ENCODE results near the gene RAB36. TPM values are rescaled to one million over a fixed set of nuclear protein-coding genes. Genes with fewer than 3 reads are reported as not detected.

The RAB36 gene
- total RNA-seq, 1 experiment from 2014 or later: 1.4 TPM

- Histone ChIP-seq H2BK20ac (ENCODE audit: low read depth, low read length, poor library complexity, severe bottlenecking) (no peak overlapping the region), H3K79me1 (ENCODE audit: insufficient read depth, low read depth, low read length, poor library complexity, severe bottlenecking) (peaks cover 23% of the 10 kb centered on the region), H3K18ac (ENCODE audit: insufficient read length, low read depth, low read length) (no peak overlapping the region), H3K9me3 (ENCODE audit: control insufficient read depth, low read depth, low read length) (no peaks in the 10 kb centered on the region), H3K9ac (ENCODE audit: extremely low read depth, insufficient read length, low read length) (no peak overlapping the region), H4K20me1 (ENCODE audit: control insufficient read depth, insufficient read depth, insufficient read length) (no peaks in the 10 kb centered on the region), H3K23ac (ENCODE audit: insufficient read length, low read depth, low read length) (no peak overlapping the region), H3K23me2 (ENCODE audit: insufficient read length, low read depth, low read length, poor library complexity, severe bottlenecking) (no peaks in the 10 kb centered on the region), H3K14ac (ENCODE audit: insufficient read depth, low read length) (no peak overlapping the region), H3K56ac (ENCODE audit: insufficient read length, low read depth, low read length) (no peak overlapping the region), H2BK12ac (ENCODE audit: insufficient read length, low read depth, low read length) (no peak overlapping the region), H3T11ph (ENCODE audit: low read length) (no peak overlapping the region), H3K27me3 (ENCODE audit: insufficient read depth, low read length) (no peaks in the 10 kb centered on the region), H2BK120ac (ENCODE audit: low read depth, low read length, poor library complexity, severe bottlenecking) (no peak overlapping the region), H3K4me2 (ENCODE audit: insufficient read depth, insufficient read length, low read length) (no peak overlapping the region), H3K4ac (ENCODE audit: low read depth, low read length) (no peak overlapping the region), H2BK15ac (ENCODE audit: low read depth, low read length) (no peak overlapping the region), H3K4me1 (ENCODE audit: insufficient read depth, low read length) (peaks cover 11% of the 10 kb centered on the region; the same call in 1 of the 2 replicates), H2AK5ac (ENCODE audit: insufficient read length, low read length) (no peak overlapping the region), H2BK5ac (ENCODE audit: insufficient read length, low read length) (no peak overlapping the region), H4K91ac (ENCODE audit: insufficient read length, low read depth, low read length) (no peak overlapping the region), H3K79me2 (ENCODE audit: insufficient read depth, low read length) (peaks cover 43% of the 10 kb centered on the region; the same call in 1 of the 2 replicates), H4K5ac (ENCODE audit: insufficient read length, low read depth, low read length) (no peak overlapping the region), H4K8ac (replicated peaks; ENCODE audit: insufficient read length, low read depth, low read length) (no peak overlapping the region), H3K27ac (ENCODE audit: insufficient read length, low read depth, low read length) (no peak overlapping the region), H2AFZ (ENCODE audit: low read length) (no peak overlapping the region)
- Mint-ChIP-seq H3K9me3 (no peaks in the 10 kb centered on the region), H3K4me1 (peaks cover 62% of the 10 kb centered on the region in 2 experiments), H3K4me3 (no peak overlapping the region), H3K27ac (peak overlapping the region in 2 of 3 experiments; percentile 36 to 68; a peak in 3 of 7 replicates), H3K36me3 (ENCODE audit: insufficient read depth in 1 of 3, low read depth in 3 of 3) (peaks cover 11 to 30% (median 14%) of the 10 kb centered on the region in 3 experiments), H3K27me3 (ENCODE audit: low read depth) (no peaks in the 10 kb centered on the region; the same call in 1 of the 2 replicates)
- no peak for TF ChIP-seq CTCF (conservative IDR thresholded peaks at IDR 0.05)
- no peak for DNase-seq
- WGBS (ENCODE audit: extremely low coverage, insufficient read length, low lambda C conversion rate): no CpG with 5 or more reads among the region's 11 CpGs
These were observed 50.9 kb downstream of the RAB36 start for GRCh38 chr22:23196165-23196564.
